HG03571 (cell line): ENCODE results near the gene WNT7A.

Experiments used
- ATAC-seq: cut with Tn5 transposase; IDR thresholded peaks from one replicate; pipeline ENCODE4 v1.9.1; 2021; ENCODE audit not compliant: unreplicated experiment

The WNT7A gene

GRCh38 chr3:13831386-13831996 is 48.4 kb downstream of the WNT7A start:
- ATAC-seq, result no peak

- ATAC-seq, result no peak
Observed at GRCh38 chr3:13829311-13829710, 50.6 kb downstream of the WNT7A start.

DNA sequence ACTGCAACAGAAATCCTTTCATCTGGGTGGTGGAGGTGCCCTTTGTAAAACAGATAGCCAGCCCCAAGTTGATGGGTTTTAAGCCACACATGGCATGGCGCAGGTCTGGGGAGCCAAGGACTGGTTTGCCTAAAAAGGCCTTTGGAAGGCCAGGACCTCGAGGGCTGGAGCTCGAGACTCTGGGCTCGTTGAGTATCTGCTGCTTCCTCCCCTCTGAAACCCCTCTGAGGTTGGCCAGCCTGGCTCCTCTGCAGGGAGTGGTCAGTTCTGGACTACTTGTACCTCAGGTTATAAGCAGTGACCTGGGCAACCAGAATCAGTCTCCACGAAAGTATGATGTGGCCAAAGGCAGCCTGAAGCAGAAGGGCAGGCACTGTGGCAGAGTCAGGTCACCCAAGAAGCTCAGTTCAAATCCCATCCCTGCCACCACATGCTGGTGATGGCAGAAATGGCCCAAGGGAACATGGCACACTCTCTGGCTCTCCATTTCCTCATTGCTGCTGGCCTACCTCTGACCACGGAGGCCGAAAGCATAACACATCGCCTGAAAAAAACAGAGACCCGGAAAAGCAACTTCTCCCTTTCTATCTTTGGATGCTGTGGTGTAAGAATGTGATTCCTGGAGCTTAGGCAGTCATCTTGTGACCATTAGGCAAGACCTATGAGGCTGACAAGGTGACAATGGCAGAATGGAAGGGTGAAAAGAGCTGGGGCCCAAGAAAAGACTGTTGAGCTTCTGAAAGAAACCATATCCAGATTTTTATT is 51.2 kb downstream of the WNT7A start:
- no peak for ATAC-seq

DNA sequence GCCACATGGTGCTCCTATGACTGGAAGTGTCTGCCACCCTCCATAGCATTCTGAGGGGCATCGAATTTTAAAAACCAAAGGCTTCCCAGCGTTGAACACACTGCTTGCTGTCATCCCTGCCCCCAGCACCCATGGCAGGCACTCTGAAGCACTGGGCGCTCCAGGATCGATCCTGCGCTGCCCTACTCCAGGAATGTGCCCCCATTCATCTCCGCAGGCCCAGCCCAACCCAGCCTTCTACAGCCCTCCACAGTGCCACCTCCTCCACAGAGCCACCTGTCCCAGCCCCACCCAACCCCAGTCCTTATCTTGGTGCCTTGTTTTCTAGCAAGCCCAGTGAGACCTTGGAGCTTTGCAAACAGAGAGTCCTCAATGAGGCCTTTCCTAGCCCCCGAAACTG is 52.2 kb downstream of the WNT7A start:
- no peak for ATAC-seq

DNA sequence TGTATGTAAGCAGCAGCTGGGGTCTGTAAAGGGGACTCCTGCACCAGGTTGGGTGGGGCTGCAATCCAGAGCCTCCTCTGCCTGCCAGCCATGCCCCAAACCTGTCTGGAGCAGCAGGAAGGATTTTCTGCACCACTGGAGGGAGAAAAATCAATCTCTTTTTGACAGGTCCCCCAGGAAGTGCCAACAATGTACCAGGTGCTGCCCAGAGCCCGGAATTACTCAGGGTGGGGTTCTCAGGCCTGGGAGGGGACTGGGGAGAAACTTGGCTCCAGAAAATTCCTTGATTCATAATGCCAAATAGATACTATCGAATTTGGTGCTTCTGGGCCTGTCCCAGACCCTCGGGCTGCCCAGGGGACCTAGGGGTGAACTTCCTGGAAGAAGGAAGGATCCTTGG is 52.6 kb downstream of the WNT7A start:
- no peak for ATAC-seq

DNA sequence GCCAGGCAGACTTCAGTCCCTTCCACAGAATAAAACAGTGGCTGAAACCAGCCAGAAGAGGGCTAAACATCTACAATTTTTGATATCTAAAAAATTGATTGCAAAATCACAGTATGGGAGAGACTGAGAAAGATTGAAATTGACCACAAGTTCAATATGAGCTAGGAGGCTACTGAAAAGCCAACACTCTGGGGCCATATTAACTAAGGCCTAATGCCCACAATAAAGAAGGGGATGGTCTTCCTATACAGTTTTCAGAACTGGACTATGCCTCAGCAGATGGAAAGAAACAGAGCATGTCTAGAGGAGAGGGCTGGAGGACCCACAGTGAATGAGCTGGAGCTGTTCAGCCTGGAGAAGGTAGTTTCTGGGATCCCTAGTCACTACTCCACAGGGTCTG is 53.2 kb downstream of the WNT7A start:
- ATAC-seq, result no peak

GRCh38 chr3:13825821-13826220 is 54.0 kb downstream of the WNT7A start:
- ATAC-seq, result no peak

- ATAC-seq, result no peak
Observed at GRCh38 chr3:13825311-13825579, 54.6 kb downstream of the WNT7A start.

GRCh38 chr3:13824521-13825310 is 55.2 kb downstream of the WNT7A start:
- ATAC-seq, result no peak

DNA sequence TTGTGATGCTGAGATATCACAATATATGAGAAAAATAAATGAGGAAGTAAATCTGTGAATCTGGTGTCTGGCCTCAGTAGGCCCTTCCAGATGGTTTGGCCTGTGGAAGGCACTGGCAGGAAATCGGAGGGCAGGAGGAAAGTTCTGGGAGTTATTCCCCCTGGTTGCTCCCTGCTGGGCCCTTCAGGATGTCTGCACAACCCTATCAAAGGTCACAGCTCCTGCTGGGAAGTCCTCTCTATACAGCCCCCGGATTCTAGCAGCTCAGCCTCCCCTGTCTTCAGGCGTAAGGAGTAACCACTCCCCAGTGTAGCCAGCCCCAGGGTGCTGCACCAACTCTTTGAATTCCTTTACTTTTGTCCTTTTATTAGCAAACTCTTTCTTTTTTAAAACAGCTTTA is 56.2 kb downstream of the WNT7A start:
- no peak for ATAC-seq

DNA sequence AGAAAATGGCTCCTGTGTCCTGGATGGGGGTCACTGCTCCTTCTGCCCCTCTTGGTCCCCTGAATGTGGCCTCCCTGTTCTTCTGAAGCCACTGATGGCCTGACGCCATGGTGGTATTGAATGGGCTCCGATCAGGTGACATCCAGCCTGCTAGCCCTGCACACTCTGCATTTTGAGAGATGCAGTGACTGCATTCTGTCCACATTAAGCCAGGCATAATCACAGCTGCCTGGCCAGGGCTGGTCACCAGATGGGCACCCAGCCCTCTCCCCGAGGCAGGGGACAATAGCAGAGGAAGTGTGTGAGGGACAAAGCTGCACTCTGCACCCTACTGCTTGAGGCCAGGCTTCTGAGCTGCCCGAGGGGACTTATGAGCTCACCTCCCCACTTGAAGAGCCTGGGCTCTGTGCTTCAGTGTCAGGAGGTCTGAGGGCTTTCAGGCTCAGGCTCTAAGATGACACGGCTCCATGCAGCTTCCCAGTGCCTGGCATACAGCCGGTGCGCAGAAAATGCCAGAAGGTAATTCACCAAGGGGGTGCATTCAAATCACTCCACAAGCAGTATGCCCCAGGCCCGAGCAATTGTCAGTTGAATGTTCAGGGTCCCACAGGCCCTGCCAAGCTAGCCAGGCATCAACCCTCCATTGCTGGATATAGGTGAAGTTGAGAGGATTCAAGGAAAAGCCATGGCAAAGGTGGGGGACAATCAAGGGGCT is 56.8 kb downstream of the WNT7A start:
- ATAC-seq, result no peak

- no peak for ATAC-seq
Observed at GRCh38 chr3:13822042-13822441, 57.8 kb downstream of the WNT7A start.

DNA sequence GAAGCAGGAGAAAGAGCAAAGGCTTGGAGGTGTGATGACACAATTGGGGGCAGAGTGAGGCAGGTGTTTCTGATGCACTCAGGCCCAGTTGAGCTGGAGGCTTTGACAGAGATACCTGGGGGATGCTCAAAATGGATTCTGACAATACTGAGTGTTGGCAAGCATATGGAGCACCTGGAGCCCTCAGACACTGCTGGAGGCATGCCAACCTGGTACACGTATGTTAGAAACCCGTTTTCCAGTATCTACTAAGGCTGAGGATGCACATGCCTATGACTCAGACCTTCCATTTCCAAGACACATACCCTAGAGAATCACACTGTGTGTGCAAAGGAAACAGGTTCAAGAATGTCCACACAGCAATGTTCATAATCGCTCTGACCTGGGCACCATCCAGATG is 58.7 kb downstream of the WNT7A start:
- ATAC-seq, result no peak

DNA sequence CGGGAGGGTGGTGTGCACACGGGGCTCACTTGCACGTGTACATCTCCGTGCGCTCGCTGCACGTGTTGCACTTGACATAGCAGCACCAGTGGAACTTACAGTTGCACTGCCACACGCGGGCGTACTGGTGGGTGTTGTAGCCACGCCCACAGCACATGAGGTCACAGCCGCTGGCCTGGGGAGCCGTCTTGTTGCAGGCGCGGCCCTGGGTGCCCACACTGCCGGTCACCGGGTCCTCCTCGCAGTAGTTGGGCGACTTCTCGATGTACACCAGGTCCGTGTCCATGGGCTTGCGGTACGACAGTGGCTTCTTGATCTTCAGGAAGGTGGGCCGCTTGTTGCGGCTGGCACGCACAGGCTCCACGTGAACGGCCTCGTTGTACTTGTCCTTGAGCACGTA is 61.0 kb downstream of the WNT7A start:
- ATAC-seq, result no peak

GRCh38 chr3:13815088-13815683 is 64.7 kb downstream of the WNT7A start:
- ATAC-seq, result no peak

- no peak for ATAC-seq
Observed at GRCh38 chr3:13812034-13812471, 67.8 kb downstream of the WNT7A start.

GRCh38 chr3:13811614-13812013 is 68.3 kb downstream of the WNT7A start:
- ATAC-seq, result no peak

- no peak for ATAC-seq
Observed at GRCh38 chr3:13808550-13808949, 71.3 kb downstream of the WNT7A start.

- no peak for ATAC-seq
Observed at GRCh38 chr3:13801361-13802204, 78.3 kb downstream of the WNT7A start.

- no peak for ATAC-seq
Observed at GRCh38 chr3:13800064-13800463, 79.8 kb downstream of the WNT7A start.
